Medulla oblongata (tissue), 1 donor: ENCODE results near the gene PTGDR2.

Experiments
- DNase-seq: peaks from one replicate; pipeline ENCODE4 v3.0.0-alpha.2; 2015; ENCODE audit errors: extremely low spot score

Gene PTGDR2

GRCh38 chr11:60858731-60859464, 3.1 kb upstream of the PTGDR2 start:
- DNase-seq = no peak

DNA sequence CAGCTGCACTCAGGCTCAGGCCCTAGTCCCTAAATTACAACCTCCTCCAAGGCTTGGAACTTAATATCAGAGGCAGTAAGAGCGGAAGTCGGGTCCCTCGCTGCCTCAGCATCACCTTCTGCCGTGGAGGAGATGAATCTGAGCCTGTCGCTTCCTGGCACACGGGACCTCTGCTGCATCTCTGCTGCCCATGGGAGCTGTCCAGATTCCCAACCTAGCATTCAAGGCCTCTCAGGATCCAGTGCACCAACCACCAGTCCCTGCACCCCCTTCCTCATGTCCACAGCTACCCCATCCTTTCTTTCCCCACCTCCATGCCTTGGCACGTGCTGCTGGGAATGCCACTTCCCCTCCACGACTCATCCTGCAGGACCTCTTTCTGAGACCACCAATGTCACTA, 2.5 kb upstream of the PTGDR2 start:
- no peak for DNase-seq

- DNase-seq = no peak
These were observed 1.9 kb upstream of the PTGDR2 start for GRCh38 chr11:60857378-60858232.

DNA sequence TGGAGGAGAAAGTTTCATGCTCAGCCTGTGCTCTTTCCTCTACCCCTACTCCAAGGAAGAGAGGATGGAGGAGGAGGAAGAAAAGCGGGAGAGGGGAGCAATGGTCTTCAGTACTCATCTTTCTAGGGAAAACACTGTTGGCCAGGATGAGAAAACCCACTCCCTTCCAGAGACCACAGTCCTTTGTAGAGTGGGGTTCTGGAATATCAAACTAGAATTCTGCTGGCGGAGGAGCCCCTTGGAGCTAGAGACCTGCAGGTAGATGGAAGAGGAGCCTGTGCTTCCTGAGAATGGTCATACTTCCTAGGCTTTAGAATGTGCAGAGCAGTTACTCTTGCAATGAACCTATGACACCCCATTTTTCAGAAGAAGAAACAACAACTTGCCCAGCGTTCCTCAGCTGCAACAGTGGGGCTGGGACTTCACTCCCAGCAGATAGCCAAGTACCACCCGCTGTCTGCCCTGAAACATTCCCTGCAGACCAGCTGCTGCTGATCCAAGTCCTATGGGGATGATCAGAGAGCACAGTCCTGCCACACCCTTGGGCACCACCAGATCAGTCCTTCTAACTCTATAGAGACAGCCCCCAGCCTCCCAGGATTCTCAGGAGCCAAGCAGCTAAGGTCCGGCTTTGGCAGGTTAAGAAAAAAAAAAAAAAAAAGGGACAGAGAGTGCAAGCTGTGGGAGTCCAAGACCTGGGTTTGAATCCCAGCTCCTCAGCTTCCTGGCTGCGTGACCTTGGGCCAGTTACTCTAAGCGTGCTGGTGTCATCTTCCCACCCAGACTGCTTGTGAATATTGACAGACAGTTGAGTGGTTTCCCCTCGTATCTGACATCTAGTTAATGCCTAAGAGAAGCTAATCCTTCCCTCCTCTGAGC, 664 bp downstream of the PTGDR2 start:
- DNase-seq = no peak

GRCh38 chr11:60854140-60854846, 1.5 kb downstream of the PTGDR2 start:
- DNase-seq = no peak

- no peak for DNase-seq
These were observed 2.5 kb downstream of the PTGDR2 start for GRCh38 chr11:60852982-60853950.

- DNase-seq = no peak
These were observed 3.4 kb downstream of the PTGDR2 start for GRCh38 chr11:60852117-60852981.

DNA sequence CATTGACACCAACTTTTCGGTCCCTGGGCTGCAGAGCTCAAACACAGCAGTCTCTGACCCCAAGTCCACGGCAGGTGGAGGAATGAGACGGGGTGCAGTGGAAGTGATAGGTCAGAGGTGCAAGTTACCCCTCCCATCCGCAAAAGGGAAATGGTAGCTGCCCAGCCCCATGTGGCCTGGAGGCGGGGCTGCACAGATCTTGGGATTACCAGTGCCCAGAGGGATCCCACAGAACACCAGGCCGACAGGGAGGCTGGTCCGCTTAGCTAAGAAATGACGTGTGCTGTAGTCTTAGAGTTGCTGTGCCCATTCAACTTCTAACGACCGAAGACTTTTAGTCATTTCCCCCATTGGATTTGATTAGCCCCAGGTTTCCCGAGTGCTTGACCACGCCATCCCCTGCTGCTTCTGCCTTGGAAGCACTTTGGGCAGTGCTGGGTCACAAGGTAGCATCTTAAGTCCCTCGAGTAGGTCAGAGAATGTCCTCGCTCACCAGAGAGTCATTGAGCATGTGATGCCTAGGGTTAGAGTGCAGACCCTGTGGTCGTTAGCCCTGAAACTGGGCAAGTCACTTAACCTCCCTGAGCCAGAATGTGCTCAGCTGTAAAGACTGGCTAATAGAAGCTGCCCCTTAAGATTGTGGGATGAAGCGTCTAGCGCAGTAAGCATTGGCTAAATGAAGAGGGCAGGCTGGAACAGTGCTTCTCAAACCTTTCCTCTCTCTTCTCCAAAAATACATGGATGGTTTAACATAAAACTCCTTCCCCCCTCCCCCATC, 4.2 kb downstream of the PTGDR2 start:
- no peak for DNase-seq

DNA sequence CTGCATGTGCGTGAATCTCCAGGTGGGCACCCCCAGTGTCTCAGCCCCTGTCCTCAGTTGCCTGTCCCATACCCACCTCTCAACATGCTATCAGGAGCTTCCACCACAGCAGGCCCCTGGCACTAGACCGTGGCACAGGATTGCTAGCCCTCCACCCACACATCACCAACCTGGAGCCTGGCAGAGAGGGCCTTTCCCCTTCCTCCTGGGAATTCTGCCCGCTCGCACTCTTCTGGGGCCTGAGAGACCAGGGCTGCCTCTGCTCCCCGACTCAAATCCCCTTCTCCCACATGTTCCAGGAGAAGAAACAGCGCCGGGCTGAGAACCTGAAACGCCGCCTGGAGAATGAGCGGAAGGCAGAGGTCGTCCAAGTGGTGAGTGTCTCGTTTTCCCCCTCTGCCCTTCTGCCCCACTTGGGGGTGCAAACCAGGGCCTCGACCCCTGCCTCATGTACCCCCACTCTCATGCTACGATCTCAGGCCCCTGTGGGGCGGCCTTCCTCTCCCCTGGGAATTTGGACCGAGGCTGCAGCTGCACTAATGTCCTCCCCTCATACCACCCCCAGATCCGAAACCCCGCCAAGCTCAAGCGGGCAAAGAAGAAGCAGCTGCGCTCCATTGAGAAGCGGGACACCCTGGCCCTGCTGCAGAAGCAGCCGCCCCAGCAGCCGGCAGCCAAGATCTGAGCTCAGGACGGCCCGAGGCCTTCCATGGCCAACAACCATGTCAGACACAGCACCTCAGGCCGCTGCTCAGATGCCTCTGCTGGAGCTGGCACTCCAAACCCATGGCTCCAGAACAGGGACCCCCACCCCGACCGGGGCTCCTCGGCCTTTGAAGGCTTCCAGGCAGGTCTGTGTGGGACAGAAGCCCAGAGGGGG, 5.9 kb downstream of the PTGDR2 start:
- DNase-seq = no peak

DNA sequence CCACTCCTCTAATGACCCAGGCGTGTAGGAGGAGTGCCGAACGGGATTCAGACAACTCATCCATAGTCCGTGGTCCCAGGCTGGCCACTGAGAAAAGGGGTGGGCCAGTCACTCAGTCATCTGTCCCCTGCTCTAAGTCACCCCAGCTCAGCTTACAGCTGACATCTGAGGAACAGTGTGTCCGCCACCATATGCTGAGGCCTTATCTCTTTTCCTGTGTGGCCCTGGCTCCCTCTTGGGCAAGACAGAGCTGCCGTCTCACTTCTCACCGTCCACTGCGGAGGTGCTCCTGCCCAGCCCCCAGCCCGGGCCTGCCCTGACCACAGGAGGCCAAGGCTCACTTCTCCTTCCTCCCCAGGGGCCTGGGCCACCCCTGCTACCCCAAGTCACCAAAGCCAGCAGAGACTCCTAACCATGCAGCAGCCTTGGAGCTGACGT, 7.0 kb downstream of the PTGDR2 start:
- DNase-seq = no peak

DNA sequence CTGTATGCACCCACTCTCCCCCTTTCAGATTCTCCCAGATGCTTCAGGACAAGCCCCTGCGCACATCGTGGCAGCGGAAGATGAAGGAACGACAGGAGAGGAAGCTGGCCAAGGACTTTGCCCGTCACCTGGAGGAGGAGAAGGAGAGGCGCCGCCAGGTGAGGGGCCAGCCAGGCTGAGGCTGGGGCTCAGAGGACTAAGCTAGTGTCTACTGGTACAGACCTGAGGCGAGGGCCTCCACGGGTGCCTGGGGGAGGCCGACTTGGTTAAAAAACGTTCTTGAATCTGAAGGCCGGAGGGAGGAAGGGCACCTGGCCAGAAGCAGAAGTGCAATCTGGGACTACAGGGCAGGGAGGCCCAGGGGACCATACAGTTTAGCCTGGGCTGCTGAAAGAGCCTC, 7.9 kb downstream of the PTGDR2 start:
- no peak for DNase-seq

- no peak for DNase-seq
These were observed 8.5 kb downstream of the PTGDR2 start for GRCh38 chr11:60847281-60847680.

DNA sequence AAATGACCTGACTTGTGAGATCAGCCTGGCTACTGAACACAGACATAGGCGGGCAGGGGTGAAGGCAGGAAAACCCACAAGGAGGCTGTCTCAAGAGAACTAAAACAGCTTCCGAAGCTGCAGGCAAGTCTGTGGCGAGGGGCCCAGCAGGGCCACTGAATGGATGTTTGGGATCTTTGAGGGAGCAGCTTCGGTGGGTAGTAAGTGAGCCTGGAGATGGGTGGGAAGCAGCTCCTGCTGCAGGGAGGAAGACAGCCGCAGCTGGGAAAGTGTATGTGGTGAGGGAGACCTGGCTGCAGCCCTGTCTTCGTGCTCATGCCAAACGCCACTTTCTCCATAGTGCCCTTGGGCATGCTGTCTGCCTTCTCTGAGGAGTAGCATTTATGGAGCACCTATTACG, 10.4 kb downstream of the PTGDR2 start:
- DNase-seq = no peak

DNA sequence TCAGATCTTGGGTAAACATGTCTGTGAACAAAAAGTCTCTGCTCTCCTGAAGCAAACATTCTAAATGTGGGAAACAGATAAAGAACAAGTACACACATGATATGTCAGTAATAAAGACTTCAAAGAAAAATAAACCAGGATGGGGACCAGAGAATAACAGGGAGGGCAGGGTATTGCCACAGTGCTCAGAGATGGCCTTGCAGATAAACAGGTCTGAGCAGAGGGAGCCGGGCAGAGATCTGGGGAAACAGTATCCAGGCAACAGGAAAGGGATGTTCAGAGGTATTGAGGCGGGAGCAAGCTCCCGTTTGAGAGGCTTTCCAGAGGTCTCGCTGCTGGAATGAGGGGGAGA, 10.9 kb downstream of the PTGDR2 start:
- DNase-seq = no peak

DNA sequence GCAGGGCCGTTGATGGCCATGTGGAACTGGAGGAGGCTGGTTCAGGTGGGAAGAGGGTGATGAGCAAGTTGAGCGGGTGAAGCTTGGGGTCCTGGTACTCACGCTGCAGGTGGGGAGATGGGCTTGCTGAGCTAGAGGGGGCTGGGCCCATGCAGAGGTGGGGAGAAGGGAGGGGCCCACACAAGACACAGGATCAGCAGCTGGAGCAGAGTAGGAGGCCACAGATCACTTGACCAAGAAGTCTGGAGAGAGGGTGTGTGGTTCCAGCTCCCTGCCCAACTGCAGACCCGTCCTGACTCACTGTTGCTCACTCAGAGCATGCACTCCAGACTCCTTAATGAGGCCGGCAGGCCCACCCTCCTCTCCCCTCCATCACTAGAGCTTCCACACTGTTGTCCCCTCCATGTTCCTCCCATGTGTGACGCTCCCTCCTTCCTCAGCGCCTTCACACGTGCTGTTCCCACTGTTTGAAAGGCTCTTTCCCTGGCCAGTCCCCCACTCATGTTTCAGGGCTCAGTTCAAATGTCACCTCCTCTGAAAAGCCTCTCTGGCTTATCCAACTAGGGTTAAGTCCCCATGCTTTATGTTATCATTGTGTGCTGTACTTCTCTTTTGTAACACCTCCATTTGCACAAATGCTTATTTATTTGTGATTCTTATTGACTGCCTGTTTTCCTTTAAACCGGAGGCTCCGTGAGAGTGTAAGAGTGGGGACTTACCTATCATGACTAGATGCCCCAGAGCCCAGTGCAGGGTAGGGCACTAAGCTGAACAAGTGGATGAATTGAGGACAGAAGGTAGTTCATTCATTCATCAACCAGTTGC, 11.5 kb downstream of the PTGDR2 start:
- no peak for DNase-seq

GRCh38 chr11:60842668-60843600, 12.8 kb downstream of the PTGDR2 start:
- DNase-seq = no peak
